GM21390 (cell line): ENCODE data around the gene SASH3.

Source experiments
- ATAC-seq: cut with Tn5 transposase; IDR thresholded peaks from one replicate; pipeline ENCODE4 v1.9.1; 2021; ENCODE audit not compliant: unreplicated experiment

The SASH3 gene

DNA sequence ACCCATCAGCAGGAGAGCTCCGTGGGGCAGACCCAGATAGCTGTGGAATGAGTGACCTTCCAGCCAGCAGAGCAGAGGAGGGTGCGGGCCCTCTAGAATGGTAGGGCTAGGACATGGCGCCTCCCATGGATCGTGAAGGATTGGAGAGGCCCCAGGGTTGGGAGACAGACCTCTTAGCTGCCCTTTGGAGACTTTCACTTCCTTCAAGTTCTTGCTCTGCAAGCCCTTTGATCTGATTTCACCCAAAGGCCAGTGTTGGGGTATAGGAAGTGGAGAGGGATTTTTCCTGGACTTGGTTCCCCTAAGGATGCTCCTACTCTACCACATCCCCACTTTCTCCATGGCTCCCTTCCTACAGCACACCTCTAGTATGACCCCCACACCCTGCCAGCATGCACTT, 3.0 kb downstream of the SASH3 start:
- ATAC-seq, result no peak

DNA sequence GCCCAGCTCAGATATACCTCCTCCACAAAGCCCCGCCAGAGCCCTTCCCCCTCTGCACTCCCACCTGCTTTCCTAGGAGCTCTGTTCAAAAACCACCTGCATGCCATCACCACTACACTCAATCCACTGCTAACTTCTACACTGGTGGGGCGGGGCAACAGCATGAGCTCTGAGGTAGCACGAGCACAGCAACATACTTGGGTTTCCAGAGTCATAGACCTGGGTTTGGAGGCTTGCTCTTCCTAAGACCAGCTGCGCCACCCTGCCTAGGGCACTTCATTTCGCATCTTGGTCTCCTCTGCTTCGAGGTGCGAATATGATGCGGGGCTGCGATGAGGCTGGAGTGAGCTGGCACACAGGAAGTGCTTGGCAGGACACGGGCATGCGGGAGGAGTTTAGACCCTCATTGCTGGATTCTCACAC, 3.6 kb downstream of the SASH3 start:
- ATAC-seq, result no peak

DNA sequence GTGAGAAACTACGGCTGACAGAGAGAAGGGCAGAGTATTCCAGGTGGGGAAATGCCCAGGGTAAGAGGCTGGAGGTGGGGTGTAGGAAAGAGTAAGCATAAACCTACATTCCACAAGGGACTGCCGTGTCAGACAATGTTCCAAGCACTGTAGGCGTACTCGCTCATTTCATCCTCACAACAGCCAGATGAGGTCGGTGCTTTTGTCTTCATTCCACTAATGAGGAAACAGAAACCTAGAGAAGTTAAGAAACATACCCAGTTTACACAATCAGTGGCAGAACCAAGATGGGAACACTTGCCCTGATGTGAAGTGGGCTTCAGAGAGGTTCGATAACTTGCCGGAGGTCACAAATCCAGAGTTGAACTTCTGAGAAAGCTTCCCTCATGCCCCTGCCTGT, 4.6 kb downstream of the SASH3 start:
- no peak for ATAC-seq

- ATAC-seq, result no peak
Measured at GRCh38 chrX:129785160-129785947, 5.6 kb downstream of the SASH3 start.

DNA sequence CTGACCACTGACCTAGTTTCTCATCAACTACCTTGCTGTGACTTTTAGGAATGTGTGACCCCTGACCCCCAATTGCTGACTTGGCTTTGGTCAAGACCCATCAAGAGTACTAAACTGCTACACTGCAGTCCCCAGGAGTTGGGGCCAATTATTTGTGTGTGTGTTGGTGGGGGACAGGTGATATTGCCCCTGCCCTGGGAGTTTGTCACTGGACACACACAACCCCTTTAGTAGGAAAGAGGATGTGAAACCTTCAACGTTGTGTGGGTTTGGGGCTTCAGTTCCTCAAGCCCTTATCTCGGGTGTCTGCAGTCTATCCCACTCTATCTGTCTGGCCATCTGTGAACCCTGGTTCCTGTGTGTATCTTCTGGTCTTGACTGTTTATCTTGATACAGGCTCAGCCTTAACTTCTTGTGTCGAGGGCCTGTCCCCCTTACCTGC, 6.5 kb downstream of the SASH3 start:
- ATAC-seq, result peak; percentile 81

GRCh38 chrX:129787336-129788055, 7.7 kb downstream of the SASH3 start:
- ATAC-seq, result no peak

DNA sequence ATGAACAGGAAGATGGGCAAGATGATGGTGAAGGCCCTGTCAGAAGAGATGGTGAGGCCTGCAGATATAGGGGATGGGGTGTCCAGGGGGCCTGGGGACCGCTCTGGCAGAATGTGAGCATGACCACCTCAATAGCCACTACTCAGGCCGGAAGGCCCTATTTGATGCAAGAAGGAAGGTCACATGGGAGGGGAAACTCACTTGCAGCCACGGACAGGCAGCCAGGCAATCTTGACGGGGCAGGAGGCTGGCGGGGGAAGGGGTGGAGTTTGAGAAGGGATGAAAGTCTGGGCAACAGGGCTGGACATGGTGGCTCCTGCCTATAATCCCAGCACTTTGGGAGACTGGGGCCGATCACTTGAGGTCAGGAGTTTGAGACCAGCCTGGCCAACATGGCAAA, 8.8 kb downstream of the SASH3 start:
- no peak for ATAC-seq

DNA sequence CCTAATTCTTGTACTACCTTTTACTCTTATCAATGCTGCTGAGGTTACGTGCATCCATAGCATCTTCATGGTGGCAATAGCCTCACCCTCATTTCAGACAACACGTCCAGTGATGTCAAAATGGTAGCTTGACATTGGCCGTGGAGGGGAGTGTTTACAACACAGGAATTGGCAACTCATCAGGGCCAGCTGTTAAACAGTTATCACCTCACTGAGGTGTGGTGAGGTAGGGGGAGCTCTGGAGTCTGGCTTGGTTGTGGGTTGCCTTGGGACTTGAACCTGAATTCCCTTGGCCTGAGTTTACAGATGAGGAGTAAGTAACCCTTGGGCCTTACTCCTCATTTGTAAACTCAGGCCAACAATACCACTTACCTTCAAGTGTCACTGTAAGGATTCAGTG, 10.4 kb downstream of the SASH3 start:
- ATAC-seq, result no peak

GRCh38 chrX:129790808-129791207, 11.1 kb downstream of the SASH3 start:
- ATAC-seq, result no peak

- ATAC-seq, result no peak
Measured at GRCh38 chrX:129791336-129791735, 11.6 kb downstream of the SASH3 start.

GRCh38 chrX:129791961-129792570, 12.3 kb downstream of the SASH3 start:
- no peak for ATAC-seq

GRCh38 chrX:129792586-129793291, 13.0 kb downstream of the SASH3 start:
- no peak for ATAC-seq

- ATAC-seq, result no peak
Measured at GRCh38 chrX:129793604-129794191, 13.9 kb downstream of the SASH3 start.

DNA sequence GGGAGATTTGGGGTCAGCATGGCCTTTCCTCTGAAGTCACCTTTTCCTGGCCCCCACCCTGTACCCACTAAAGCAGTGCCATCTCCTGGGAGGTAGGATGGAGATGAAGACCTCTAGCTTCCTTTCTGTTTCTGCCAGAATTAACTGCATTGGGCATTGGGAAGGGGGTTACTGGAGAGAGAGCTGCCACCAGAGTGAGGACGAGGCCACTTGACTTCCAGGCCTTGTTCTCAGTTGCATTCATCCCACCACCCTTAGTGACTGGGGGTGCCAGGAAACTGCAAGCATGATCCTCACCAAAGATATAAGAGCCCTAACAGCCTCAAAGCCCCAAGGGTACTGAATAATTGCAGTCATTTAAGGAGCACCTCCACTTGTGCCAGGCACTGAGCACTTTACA, 15.8 kb downstream of the SASH3 start:
- ATAC-seq, result no peak

GRCh38 chrX:129797251-129797906, 17.6 kb downstream of the SASH3 start:
- no peak for ATAC-seq

DNA sequence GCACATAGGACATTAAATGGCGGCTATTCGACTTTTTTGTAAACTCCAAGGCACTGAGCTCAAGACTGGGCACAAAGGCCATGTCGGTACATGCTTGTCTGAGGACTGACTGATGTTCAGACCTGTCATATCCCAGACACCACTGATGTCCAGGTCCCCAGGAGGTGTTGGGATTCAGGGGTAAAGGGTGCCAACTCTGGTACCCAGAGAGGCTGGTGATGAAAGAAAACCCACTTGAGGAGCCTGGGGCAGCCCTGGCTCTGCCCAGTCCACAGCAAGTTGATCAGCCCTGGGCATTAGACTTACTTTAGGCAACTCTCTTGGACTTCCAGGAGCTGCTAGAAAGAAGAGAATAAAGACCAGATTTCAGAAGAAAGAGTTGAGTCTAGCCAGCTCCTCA, 18.7 kb downstream of the SASH3 start:
- ATAC-seq, result no peak

- ATAC-seq, result no peak
Measured at GRCh38 chrX:129798888-129799287, 19.1 kb downstream of the SASH3 start.

GRCh38 chrX:129800186-129800585, 20.4 kb downstream of the SASH3 start:
- ATAC-seq, result no peak

GRCh38 chrX:129802863-129803262, 23.1 kb downstream of the SASH3 start:
- ATAC-seq, result no peak

GRCh38 chrX:129804806-129805205, 25.1 kb downstream of the SASH3 start:
- no peak for ATAC-seq
